IPS DF 6.9 (cell line): ENCODE measurements around the gene RIMBP3B.
"Not testable (repeated sequence)": the region's sequence is repeated elsewhere in the genome, so short reads cannot be mapped to it uniquely, and the experiment has no call there.

Experiments
- DNase-seq: peaks from one replicate; pipeline ENCODE4 v3.0.0-alpha.2; 2013; ENCODE audit warnings: low read depth, low spot score
- H3K27ac ChIP-seq: one replicate; pipeline ENCODE4 v1.5.1; 2013; ENCODE audit warnings: low read length, control low read depth
- H3K27me3 ChIP-seq: 2 replicates; pipeline ENCODE4 v1.6.1; 2013; ENCODE audit warnings: mild to moderate bottlenecking, low read length; ENCODE audit not compliant: control insufficient read depth, insufficient read depth
- H3K36me3 ChIP-seq: 2 replicates; pipeline ENCODE4 v1.6.1; 2013; ENCODE audit warnings: low read length; ENCODE audit not compliant: control insufficient read depth, insufficient read depth
- H3K4me1 ChIP-seq: 2 replicates; pipeline ENCODE4 v1.6.1; 2013; ENCODE audit warnings: low read length; ENCODE audit not compliant: control insufficient read depth, insufficient read depth
- H3K4me3 ChIP-seq: 2 replicates; pipeline ENCODE4 v1.5.1; 2013; ENCODE audit warnings: mild to moderate bottlenecking, low read length
- H3K9me3 ChIP-seq: 2 replicates; pipeline ENCODE4 v1.6.1; 2013; ENCODE audit warnings: low read length, inconsistent platforms; ENCODE audit not compliant: control insufficient read depth, insufficient read depth
- WGBS: extraction: QIAGEN DNeasy Blood & Tissue Kit; methylation state at CpG from one replicate; pipeline ENCODE4 v1.1.7; 2013; ENCODE audit warnings: mixed read lengths, missing lambda C conversion rate; ENCODE audit not compliant: insufficient read length, insufficient coverage; 5-methylcytosine and 5-hydroxymethylcytosine counted together

Gene RIMBP3B

GRCh38 chr22:21375880-21376279 lies 7.7 kb upstream of the RIMBP3B start:
- H3K4me1 ChIP-seq, H3K27me3 ChIP-seq, H3K36me3 ChIP-seq, H3K27ac ChIP-seq, H3K9me3 ChIP-seq, DNase-seq, H3K4me3 ChIP-seq: not testable (repeated sequence)
- no CpG with 5 or more reads among the region's 4 CpGs for WGBS

GRCh38 chr22:21384468-21385357 lies 1.2 kb downstream of the RIMBP3B start:
- not testable (repeated sequence) for H3K4me1 ChIP-seq, H3K27me3 ChIP-seq, H3K9me3 ChIP-seq, H3K4me3 ChIP-seq, H3K36me3 ChIP-seq, DNase-seq, H3K27ac ChIP-seq
- no CpG with 5 or more reads among the region's 79 CpGs for WGBS

- no CpG with 5 or more reads among the region's 7 CpGs for WGBS
- not testable (repeated sequence) for H3K36me3 ChIP-seq, H3K9me3 ChIP-seq, H3K4me1 ChIP-seq, DNase-seq, H3K27ac ChIP-seq, H3K27me3 ChIP-seq, H3K4me3 ChIP-seq
Observed at GRCh38 chr22:21389480-21389879, 5.9 kb downstream of the RIMBP3B start.

DNA sequence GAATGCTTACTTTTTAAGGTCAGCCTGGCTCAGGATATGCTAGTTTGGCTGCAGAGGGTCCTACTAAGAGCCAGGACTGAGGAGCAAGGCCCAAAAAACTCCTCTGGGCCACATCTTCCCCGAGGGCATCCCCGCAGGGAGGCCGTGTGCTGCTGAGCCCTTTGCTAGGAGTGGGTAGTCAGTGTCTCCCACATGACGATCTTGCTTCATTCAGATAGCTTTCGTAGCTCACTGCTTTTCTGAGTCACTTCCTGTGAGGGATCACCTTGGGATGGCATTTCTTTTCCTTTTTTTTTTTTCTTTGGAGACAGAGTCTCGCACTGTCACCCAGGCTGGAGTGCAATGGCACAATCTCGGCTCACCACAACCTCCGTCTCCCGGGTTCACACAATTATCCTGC lies 6.5 kb downstream of the RIMBP3B start:
- H3K4me3 ChIP-seq, H3K36me3 ChIP-seq, DNase-seq, H3K4me1 ChIP-seq, H3K27me3 ChIP-seq, H3K9me3 ChIP-seq, H3K27ac ChIP-seq: not testable (repeated sequence)
- WGBS, result no CpG with 5 or more reads among the region's 9 CpGs

DNA sequence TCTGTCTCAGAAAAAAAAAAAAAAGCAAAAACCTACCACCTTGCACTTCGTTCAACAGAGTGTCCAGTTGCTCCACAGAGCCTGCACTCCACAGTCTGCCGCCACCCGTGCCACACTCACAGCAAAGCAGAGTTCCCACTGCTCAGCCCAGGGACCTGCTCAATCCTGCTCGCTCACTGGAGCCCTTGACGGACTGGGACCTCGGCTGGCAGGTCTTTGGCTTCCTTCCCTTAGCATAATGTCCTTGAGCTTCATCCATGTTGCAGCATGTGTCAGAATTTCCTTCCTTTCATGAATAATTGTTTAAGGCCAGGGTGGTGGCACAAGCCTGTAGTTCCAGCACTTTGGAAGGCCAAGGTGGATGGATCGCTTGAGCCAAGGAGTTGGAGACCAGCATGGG lies 11.1 kb downstream of the RIMBP3B start:
- H3K4me1 ChIP-seq, H3K4me3 ChIP-seq, DNase-seq, H3K27me3 ChIP-seq, H3K36me3 ChIP-seq, H3K27ac ChIP-seq, H3K9me3 ChIP-seq: not testable (repeated sequence)
- no CpG with 5 or more reads among the region's 7 CpGs for WGBS

- WGBS, result no CpG with 5 or more reads among the region's 21 CpGs
- H3K4me1 ChIP-seq, DNase-seq, H3K36me3 ChIP-seq, H3K27me3 ChIP-seq, H3K4me3 ChIP-seq, H3K9me3 ChIP-seq, H3K27ac ChIP-seq: not testable (repeated sequence)
Observed at GRCh38 chr22:21401197-21401969, 17.8 kb downstream of the RIMBP3B start.

DNA sequence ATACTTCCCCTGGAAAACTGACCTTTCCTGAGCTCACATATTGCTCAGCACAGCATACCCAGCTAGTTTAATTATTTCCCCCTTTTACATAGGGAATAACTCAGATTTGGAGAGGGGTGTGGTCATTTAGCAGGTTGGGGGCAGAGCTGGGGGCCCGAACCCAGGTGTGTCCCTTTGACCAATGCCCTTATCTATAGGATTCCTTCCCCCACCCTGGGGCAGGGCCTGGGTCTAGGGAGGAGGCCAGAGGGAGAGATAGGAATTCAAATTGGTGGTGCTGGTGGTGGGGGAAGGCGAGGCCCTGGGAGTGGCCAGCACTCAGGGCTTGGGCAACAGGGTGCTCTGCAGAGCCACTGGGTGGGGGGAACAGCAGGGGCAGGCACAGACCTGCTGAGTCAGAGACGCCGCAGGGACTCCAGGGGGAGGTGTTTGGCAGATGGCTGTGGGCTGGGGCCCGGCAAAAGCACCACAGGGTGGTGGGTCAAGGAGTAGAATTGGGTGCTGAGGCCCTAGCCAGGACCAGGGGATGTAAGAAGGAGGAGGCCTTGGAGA lies 19.3 kb downstream of the RIMBP3B start:
- WGBS, result no CpG with 5 or more reads among the region's 5 CpGs
- DNase-seq, H3K4me1 ChIP-seq, H3K9me3 ChIP-seq, H3K4me3 ChIP-seq, H3K36me3 ChIP-seq, H3K27me3 ChIP-seq, H3K27ac ChIP-seq: not testable (repeated sequence)

DNA sequence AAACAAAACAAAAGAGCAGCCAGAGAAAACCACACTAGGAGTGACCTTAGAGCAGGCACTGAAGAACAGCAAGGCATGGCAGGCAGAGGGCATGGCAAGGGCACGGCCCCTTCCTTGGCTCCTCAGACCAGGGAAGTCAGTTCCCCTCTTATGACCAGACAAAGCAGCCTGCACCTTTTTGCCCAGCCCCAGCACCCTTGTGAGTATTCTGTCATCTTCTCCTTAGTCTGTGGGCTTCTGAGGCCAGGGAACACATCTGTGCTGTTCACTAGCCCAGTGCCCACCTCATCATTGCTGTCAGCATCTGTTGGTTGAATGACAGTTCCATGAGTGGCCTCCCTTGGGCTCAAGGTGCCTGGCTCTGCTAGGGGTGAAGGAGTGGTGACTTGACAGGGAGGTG lies 23.6 kb downstream of the RIMBP3B start:
- H3K27me3 ChIP-seq, H3K4me1 ChIP-seq, DNase-seq, H3K36me3 ChIP-seq, H3K4me3 ChIP-seq, H3K9me3 ChIP-seq, H3K27ac ChIP-seq: not testable (repeated sequence)
- no CpG with 5 or more reads among the region's 1 CpG for WGBS

DNA sequence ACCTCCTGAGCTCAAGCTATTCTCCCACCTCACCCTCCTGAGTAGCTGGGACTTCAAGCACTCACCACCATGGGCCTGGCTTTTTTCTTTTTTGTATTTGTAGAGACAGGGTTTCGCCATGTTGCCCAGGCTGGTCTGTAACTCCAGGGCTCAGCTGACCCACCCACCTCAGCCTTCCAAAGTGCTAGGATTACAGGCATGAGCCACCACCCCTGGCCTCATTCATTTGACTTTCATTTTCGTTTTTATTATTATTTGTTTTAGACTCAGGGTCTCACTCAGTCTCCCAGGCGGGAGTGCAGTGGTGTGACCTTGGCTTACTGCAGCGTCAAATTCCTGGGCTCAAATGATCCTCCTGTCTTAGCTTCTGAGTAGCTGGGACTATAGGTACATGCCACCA lies 24.2 kb downstream of the RIMBP3B start:
- H3K4me3 ChIP-seq, H3K27me3 ChIP-seq, DNase-seq, H3K4me1 ChIP-seq, H3K9me3 ChIP-seq, H3K36me3 ChIP-seq, H3K27ac ChIP-seq: not testable (repeated sequence)
- WGBS, result no CpG with 5 or more reads among the region's 4 CpGs

DNA sequence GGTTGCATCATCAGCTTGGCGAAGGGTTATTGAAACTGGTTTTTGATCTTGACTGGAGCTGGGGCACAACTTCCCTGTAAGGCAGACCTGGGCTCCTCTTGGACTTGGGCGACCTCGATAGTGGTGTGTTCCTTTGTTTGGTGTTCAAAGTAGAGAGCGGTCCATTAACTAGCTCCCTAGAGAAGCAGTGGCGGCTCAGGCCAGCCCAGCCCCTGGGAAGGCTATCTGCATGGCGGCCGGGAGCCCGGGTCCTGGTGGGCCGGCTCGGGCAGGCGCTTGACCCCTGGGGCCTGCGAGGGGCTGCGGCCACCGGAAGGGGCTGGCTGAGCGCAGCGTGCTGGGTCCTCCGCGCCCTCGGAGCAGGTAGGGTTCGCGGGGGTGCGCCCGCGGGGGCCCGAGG lies 32.8 kb downstream of the RIMBP3B start:
- H3K4me3 ChIP-seq, H3K27me3 ChIP-seq, DNase-seq, H3K27ac ChIP-seq, H3K9me3 ChIP-seq, H3K36me3 ChIP-seq, H3K4me1 ChIP-seq: not testable (repeated sequence)
- no CpG with 5 or more reads among the region's 25 CpGs for WGBS
